HEK293 (cell line): ENCODE results near the gene FAM171A1.

Experiments
- CTCF ChIA-PET: fragments of 350-600 bp; formaldehyde crosslinking; extraction: SDS; loops from one replicate; lab custom pipeline; 2021; ENCODE audit warnings: antibody characterized with exemption; lab: Yijun Ruan, JAX
- POLR2A ChIA-PET: fragments of 300-600 bp; formaldehyde crosslinking; extraction: SDS; loops from one replicate; lab custom pipeline; 2020; ENCODE audit warnings: antibody characterized with exemption, inconsistent platforms; lab: Yijun Ruan, JAX
- H3K27ac ChIP-seq: fragments of 200-500 bp; sonication (Bioruptor generic); 2 replicates; pipeline ENCODE4 v1.5.1; 2014; ENCODE audit warnings: low read depth, low read length, control low read depth, inconsistent platforms; ENCODE audit errors: extremely low read depth
- H3K36me3 ChIP-seq, 2 experiments: fragments of 200-500 bp in 1 of 2; sonication (Bioruptor generic) in 1 of 2; 1 replicate in 1 of 2; 2 replicates in 1 of 2; pipeline ENCODE4 v1.5.1; 2014 to 2017; ENCODE audit warnings: inconsistent platforms in 2 of 2, low read length in 2 of 2; ENCODE audit not compliant: control insufficient read depth in 2 of 2, insufficient read depth in 1 of 2
- H3K4me1 ChIP-seq: fragments of 200-500 bp; sonication (Bioruptor generic); 2 replicates; pipeline ENCODE4 v1.5.1; 2014; ENCODE audit warnings: mild to moderate bottlenecking, low read length, inconsistent platforms; ENCODE audit not compliant: control insufficient read depth, insufficient read depth
- H3K4me3 ChIP-seq: 2 replicates; pipeline ENCODE4 v1.5.1; 2011; ENCODE audit warnings: low read depth, mild to moderate bottlenecking, control low read depth, low read length, moderate library complexity
- H3K9me3 ChIP-seq: fragments of 200-500 bp; sonication (Bioruptor generic); 2 replicates; pipeline ENCODE4 v1.5.1; 2014; ENCODE audit warnings: low read depth, low read length, inconsistent platforms; ENCODE audit not compliant: control insufficient read depth, insufficient read depth
- EGR2 ChIP-seq: fragments of 450-650 bp; formaldehyde crosslinking; IDR thresholded peaks from 2 replicates; pipeline ENCODE4 v1.5.1; 2016; ENCODE audit warnings: low read depth, missing biosample characterization, missing genetic modification characterization
- HOXD13 ChIP-seq: sonication (generic); formaldehyde crosslinking; IDR thresholded peaks from 2 replicates; pipeline ENCODE4 v1.8.0; 2022; ENCODE audit warnings: missing genetic modification reagents, borderline replicate concordance
- MZF1 ChIP-seq: fragments of 450-650 bp; formaldehyde crosslinking; IDR thresholded peaks from 2 replicates; pipeline ENCODE4 v1.5.1; 2017; ENCODE audit warnings: missing biosample characterization, missing genetic modification characterization, borderline replicate concordance
- TCF7L2 ChIP-seq: IDR thresholded peaks from 2 replicates; pipeline ENCODE4 v1.6.1; 2011; ENCODE audit warnings: low read depth, mild to moderate bottlenecking, inconsistent platforms, low read length, moderate library complexity, borderline replicate concordance
- ZBTB20 ChIP-seq: fragments of 450-650 bp; formaldehyde crosslinking; IDR thresholded peaks from 2 replicates; pipeline ENCODE4 v1.5.1; 2016; ENCODE audit warnings: missing biosample characterization, missing genetic modification characterization
- ZBTB48 ChIP-seq: fragments of 450-650 bp; formaldehyde crosslinking; IDR thresholded peaks from 2 replicates; pipeline ENCODE4 v1.5.1; 2016; ENCODE audit warnings: missing biosample characterization, missing genetic modification characterization
- ZBTB7A ChIP-seq: fragments of 450-650 bp; formaldehyde crosslinking; IDR thresholded peaks from 2 replicates; pipeline ENCODE4 v1.5.1; 2016; ENCODE audit warnings: low read depth, missing biosample characterization, missing genetic modification characterization
- ZEB2 ChIP-seq: fragments of 450-650 bp; formaldehyde crosslinking; IDR thresholded peaks from 2 replicates; pipeline ENCODE4 v1.5.1; 2016; ENCODE audit warnings: missing biosample characterization, missing genetic modification characterization
- ZFHX2 ChIP-seq: fragments of 450-650 bp; formaldehyde crosslinking; conservative IDR thresholded peaks from 2 replicates; pipeline ENCODE4 v1.5.1; 2016; ENCODE audit warnings: missing biosample characterization, missing genetic modification characterization
- ZNF121 ChIP-seq: fragments of 450-650 bp; formaldehyde crosslinking; IDR thresholded peaks from 2 replicates; pipeline ENCODE4 v1.5.1; 2016; ENCODE audit warnings: missing biosample characterization, missing genetic modification characterization
- ZNF132 ChIP-seq: fragments of 450-650 bp; formaldehyde crosslinking; IDR thresholded peaks from 2 replicates; pipeline ENCODE4 v1.5.1; 2017; ENCODE audit warnings: missing biosample characterization, missing genetic modification characterization, borderline replicate concordance
- ZNF175 ChIP-seq: fragments of 450-650 bp; formaldehyde crosslinking; IDR thresholded peaks from 2 replicates; pipeline ENCODE4 v1.5.1; 2016; ENCODE audit warnings: missing biosample characterization, missing genetic modification characterization
- ZNF221 ChIP-seq: fragments of 450-650 bp; formaldehyde crosslinking; IDR thresholded peaks from 2 replicates; pipeline ENCODE4 v1.5.1; 2017; ENCODE audit warnings: missing biosample characterization, missing genetic modification characterization, borderline replicate concordance
- ZNF266 ChIP-seq: fragments of 450-650 bp; formaldehyde crosslinking; IDR thresholded peaks from 2 replicates; pipeline ENCODE4 v1.5.1; 2016; ENCODE audit warnings: missing biosample characterization, missing genetic modification characterization, low read depth
- ZNF292 ChIP-seq: fragments of 450-650 bp; formaldehyde crosslinking; IDR thresholded peaks from 2 replicates; pipeline ENCODE4 v1.5.1; 2016; ENCODE audit warnings: low read depth, missing biosample characterization, missing genetic modification characterization, borderline replicate concordance
- ZNF350 ChIP-seq: fragments of 450-650 bp; formaldehyde crosslinking; IDR thresholded peaks from 2 replicates; pipeline ENCODE4 v1.5.0; 2017; ENCODE audit warnings: missing biosample characterization, mild to moderate bottlenecking, missing genetic modification characterization
- ZNF473 ChIP-seq: fragments of 450-650 bp; formaldehyde crosslinking; IDR thresholded peaks from 2 replicates; pipeline ENCODE4 v1.5.1; 2017; ENCODE audit warnings: missing biosample characterization, missing genetic modification characterization
- ZNF529 ChIP-seq: fragments of 450-650 bp; formaldehyde crosslinking; IDR thresholded peaks from 2 replicates; pipeline ENCODE4 v1.5.1; 2017; ENCODE audit warnings: missing genetic modification characterization, missing biosample characterization; ENCODE audit not compliant: insufficient replicate concordance
- ZNF548 ChIP-seq: fragments of 450-650 bp; formaldehyde crosslinking; IDR thresholded peaks from 2 replicates; pipeline ENCODE4 v1.5.1; 2016; ENCODE audit warnings: missing biosample characterization, missing genetic modification characterization
- ZNF610 ChIP-seq: fragments of 450-650 bp; formaldehyde crosslinking; IDR thresholded peaks from 2 replicates; pipeline ENCODE4 v1.5.1; 2016; ENCODE audit warnings: missing biosample characterization, missing genetic modification characterization, borderline replicate concordance
- ZNF658 ChIP-seq: fragments of 450-650 bp; formaldehyde crosslinking; IDR thresholded peaks from 2 replicates; pipeline ENCODE4; 2016; ENCODE audit warnings: missing biosample characterization, missing genetic modification characterization
- ZNF776 ChIP-seq: fragments of 450-650 bp; formaldehyde crosslinking; IDR thresholded peaks from 2 replicates; pipeline ENCODE4 v1.5.0; 2017; ENCODE audit warnings: missing biosample characterization, missing genetic modification characterization, borderline replicate concordance
- ZSCAN23 ChIP-seq: fragments of 450-650 bp; formaldehyde crosslinking; IDR thresholded peaks from 2 replicates; pipeline ENCODE4 v1.5.1; 2016; ENCODE audit warnings: missing biosample characterization, missing genetic modification characterization
- ZSCAN30 ChIP-seq: fragments of 450-650 bp; IDR thresholded peaks from 2 replicates; pipeline ENCODE4 v1.5.1; 2018; ENCODE audit warnings: missing biosample characterization, mild to moderate bottlenecking, missing genetic modification characterization, moderate library complexity
- TF ChIP-seq, protein P1 (sequence below): fragments of 450-650 bp; formaldehyde crosslinking; IDR thresholded peaks from 2 replicates; pipeline ENCODE4 v1.5.1; 2016; ENCODE audit warnings: missing biosample characterization, missing genetic modification characterization
- TF ChIP-seq, protein P2 (sequence below): fragments of 450-650 bp; formaldehyde crosslinking; IDR thresholded peaks from 2 replicates; pipeline ENCODE4 v1.5.1; 2016; ENCODE audit warnings: missing biosample characterization, missing genetic modification characterization
- TF ChIP-seq, protein P3 (sequence below): fragments of 450-650 bp; formaldehyde crosslinking; IDR thresholded peaks from 2 replicates; pipeline ENCODE4 v1.5.1; 2017; ENCODE audit warnings: missing biosample characterization, missing genetic modification characterization
- TF ChIP-seq, protein P4 (sequence below): fragments of 450-650 bp; formaldehyde crosslinking; IDR thresholded peaks from 2 replicates; pipeline ENCODE4 v1.5.1; 2016; ENCODE audit warnings: missing biosample characterization, missing genetic modification characterization

FAM171A1 gene

DNA sequence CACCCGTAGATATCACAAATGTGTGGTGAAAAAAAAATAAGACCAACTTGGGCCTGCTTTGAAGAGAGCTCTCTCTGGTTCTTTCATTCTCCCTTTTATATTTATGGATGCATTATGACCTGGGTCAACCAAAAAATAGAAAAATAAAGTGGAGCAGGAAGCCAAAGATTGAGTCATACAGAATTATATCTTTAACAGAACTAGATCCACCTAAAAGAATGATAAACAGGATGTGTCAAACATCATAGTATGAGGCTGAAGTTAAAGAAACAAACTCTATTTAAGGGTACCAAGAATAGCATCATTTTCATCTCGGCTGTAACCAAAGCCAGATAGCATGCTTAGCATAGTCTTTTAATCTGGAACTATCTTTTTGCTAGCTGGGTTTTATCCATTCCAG lies 173.8 kb downstream of the FAM171A1 start:
- H3K9me3 ChIP-seq: no peaks in the 10 kb centered on the region
- no peak overlapping the region for H3K4me3 ChIP-seq
- POLR2A ChIA-PET: interaction anchor here (1.3 kb wide), 1 partner anchor 29 kb away, joined by 4 read pairs; the partner anchor contains the start of gene NMT2
- no peak overlapping the region for H3K27ac ChIP-seq
- CTCF ChIA-PET: no interaction called here
- H3K36me3 ChIP-seq: no peaks in the 10 kb centered on the region
- TF ChIP-seq HOXD13 (CRISPR knock-in tag) (no peak), TCF7L2 (no peak), ZFHX2 (tag by site-specific recombination) (no peak), ZBTB7A (no peak), ZBTB20 (tag by site-specific recombination) (no peak), ZSCAN30 (tag by site-specific recombination) (no peak), ZNF473 (tag by site-specific recombination) (no peak), MZF1 (no peak), ZNF610 (no peak), ZNF266 (tag by site-specific recombination) (no peak), ZNF548 (no peak)
- TF ChIP-seq, protein P1, sequence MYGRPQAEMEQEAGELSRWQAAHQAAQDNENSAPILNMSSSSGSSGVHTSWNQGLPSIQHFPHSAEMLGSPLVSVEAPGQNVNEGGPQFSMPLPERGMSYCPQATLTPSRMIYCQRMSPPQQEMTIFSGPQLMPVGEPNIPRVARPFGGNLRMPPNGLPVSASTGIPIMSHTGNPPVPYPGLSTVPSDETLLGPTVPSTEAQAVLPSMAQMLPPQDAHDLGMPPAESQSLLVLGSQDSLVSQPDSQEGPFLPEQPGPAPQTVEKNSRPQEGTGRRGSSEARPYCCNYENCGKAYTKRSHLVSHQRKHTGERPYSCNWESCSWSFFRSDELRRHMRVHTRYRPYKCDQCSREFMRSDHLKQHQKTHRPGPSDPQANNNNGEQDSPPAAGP: no peak
- TF ChIP-seq, protein P2, sequence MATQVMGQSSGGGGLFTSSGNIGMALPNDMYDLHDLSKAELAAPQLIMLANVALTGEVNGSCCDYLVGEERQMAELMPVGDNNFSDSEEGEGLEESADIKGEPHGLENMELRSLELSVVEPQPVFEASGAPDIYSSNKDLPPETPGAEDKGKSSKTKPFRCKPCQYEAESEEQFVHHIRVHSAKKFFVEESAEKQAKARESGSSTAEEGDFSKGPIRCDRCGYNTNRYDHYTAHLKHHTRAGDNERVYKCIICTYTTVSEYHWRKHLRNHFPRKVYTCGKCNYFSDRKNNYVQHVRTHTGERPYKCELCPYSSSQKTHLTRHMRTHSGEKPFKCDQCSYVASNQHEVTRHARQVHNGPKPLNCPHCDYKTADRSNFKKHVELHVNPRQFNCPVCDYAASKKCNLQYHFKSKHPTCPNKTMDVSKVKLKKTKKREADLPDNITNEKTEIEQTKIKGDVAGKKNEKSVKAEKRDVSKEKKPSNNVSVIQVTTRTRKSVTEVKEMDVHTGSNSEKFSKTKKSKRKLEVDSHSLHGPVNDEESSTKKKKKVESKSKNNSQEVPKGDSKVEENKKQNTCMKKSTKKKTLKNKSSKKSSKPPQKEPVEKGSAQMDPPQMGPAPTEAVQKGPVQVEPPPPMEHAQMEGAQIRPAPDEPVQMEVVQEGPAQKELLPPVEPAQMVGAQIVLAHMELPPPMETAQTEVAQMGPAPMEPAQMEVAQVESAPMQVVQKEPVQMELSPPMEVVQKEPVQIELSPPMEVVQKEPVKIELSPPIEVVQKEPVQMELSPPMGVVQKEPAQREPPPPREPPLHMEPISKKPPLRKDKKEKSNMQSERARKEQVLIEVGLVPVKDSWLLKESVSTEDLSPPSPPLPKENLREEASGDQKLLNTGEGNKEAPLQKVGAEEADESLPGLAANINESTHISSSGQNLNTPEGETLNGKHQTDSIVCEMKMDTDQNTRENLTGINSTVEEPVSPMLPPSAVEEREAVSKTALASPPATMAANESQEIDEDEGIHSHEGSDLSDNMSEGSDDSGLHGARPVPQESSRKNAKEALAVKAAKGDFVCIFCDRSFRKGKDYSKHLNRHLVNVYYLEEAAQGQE: no peak
- TF ChIP-seq, protein P3, sequence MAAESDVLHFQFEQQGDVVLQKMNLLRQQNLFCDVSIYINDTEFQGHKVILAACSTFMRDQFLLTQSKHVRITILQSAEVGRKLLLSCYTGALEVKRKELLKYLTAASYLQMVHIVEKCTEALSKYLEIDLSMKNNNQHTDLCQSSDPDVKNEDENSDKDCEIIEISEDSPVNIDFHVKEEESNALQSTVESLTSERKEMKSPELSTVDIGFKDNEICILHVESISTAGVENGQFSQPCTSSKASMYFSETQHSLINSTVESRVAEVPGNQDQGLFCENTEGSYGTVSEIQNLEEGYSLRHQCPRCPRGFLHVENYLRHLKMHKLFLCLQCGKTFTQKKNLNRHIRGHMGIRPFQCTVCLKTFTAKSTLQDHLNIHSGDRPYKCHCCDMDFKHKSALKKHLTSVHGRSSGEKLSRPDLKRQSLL: no peak
- TF ChIP-seq, protein P4, sequence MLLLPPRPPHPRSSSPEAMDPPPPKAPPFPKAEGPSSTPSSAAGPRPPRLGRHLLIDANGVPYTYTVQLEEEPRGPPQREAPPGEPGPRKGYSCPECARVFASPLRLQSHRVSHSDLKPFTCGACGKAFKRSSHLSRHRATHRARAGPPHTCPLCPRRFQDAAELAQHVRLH (tag by site-specific recombination): no peak
- TF ChIP-seq, all 188 proteins: peak for 0
- no peaks in the 10 kb centered on the region for H3K4me1 ChIP-seq

DNA sequence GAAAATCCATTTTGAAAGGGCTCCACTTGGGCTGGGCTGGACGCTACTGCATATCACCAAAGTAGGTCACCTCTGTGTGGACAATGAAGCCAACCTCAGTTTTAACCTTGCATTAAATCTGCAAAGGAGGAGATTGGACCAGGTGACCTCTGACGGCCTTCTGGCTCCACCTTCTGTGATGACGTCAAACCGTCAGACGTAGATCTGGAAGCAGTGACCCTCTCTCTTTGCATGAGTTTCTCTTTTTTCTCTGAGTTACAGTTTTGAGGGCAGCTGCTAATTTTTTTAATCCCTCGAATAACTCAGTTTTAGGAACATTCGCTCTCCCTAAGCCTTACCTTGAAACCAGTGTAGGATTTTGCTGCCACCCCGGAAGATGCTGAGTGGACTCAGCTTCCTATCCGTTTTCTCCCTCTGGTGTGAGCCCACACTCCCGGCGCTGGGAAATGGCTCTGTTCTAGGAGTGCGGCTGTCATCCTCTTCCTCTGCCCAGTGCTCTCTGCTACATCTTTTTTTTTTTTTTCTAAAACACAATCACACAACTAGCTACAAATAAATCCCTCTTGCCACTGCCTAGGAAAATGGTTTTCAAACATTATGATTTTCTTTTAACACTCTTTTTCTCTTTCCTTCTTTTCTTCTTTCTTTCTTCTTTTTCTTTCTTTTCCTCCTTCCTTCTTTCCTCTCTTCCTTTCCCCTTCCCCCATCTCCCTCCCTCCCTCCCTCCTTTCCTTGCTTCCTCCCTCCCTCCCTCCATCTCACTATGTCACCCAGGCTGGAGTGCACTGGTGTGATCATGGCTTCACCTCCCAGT lies 174.9 kb downstream of the FAM171A1 start:
- H3K4me1 ChIP-seq: no peaks in the 10 kb centered on the region
- TF ChIP-seq ZNF132 (no peak), ZNF121 (no peak), ZBTB48 (tag by site-specific recombination) (no peak), EGR2 (tag by site-specific recombination) (no peak), ZNF350 (tag by site-specific recombination) (no peak), ZNF221 (tag by site-specific recombination) (no peak), ZSCAN23 (tag by site-specific recombination) (no peak), ZNF175 (tag by site-specific recombination) (no peak), ZNF776 (tag by site-specific recombination) (no peak), ZNF658 (tag by site-specific recombination) (no peak), ZEB2 (no peak), ZNF529 (no peak), ZNF548 (no peak), ZNF292 (tag by site-specific recombination) (no peak)
- TF ChIP-seq, all 188 proteins: peak for 0
- Histone ChIP-seq H3K4me3 (no peak overlapping the region), H3K36me3 (no peaks in the 10 kb centered on the region), H3K27ac (no peak overlapping the region), H3K9me3 (no peaks in the 10 kb centered on the region)
- ChIA-PET CTCF (no interaction called here), POLR2A (interaction anchor here (0.7 kb wide), 1 partner anchor 52 kb away, joined by 4 read pairs; no protein-coding TSS in a partner anchor)
